GM03348 (cell line): Measurements from ENCODE around the gene SRM.
"Not testable (repeated sequence)": the region's sequence is repeated elsewhere in the genome, so short reads cannot be mapped to it uniquely, and the experiment has no call there.

Experiments
- DNase-seq: peaks from one replicate; pipeline ENCODE4 v3.0.0; 2012; ENCODE audit warnings: low spot score

SRM gene

DNA sequence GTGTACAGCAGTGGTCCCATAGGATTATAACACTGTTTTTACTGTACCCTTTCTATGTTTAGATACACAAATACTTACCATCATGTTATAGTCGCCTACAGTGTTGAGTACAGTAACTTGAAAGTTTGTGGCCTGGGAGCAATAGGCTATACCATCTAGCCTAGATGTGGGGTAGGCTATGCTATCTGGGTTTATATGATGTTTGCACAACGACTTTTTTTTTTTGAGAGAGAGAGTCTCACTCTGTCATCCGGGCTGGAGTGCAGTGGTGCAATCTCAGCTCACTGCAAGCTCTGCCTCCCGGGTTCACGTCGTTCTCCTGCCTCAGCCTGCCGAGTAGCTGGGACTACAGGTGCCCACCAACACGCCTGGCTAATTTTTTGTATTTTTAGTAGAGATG lies 40.5 kb downstream of the SRM start:
- not testable (repeated sequence) for DNase-seq

- no peak for DNase-seq
These were observed 46.7 kb downstream of the SRM start for GRCh38 chr1:11013160-11013531.

- peak; percentile 99 for DNase-seq
These were observed 47.3 kb downstream of the SRM start, which contains the start of gene TARDBP for GRCh38 chr1:11012260-11013159. Gene TARDBP (plus strand): TSS chr1:11012654. CDS start chr1:11013728, 1,074 bp downstream.
